ENCODE results near the gene MED16. TPM values are rescaled to one million over a fixed set of nuclear protein-coding genes. Genes with fewer than 3 reads are reported as not detected.

The MED16 gene
- total RNA-seq, 4 donors from 2014 or later: 26.3 to 50.9 (median 37.2) TPM

DNA sequence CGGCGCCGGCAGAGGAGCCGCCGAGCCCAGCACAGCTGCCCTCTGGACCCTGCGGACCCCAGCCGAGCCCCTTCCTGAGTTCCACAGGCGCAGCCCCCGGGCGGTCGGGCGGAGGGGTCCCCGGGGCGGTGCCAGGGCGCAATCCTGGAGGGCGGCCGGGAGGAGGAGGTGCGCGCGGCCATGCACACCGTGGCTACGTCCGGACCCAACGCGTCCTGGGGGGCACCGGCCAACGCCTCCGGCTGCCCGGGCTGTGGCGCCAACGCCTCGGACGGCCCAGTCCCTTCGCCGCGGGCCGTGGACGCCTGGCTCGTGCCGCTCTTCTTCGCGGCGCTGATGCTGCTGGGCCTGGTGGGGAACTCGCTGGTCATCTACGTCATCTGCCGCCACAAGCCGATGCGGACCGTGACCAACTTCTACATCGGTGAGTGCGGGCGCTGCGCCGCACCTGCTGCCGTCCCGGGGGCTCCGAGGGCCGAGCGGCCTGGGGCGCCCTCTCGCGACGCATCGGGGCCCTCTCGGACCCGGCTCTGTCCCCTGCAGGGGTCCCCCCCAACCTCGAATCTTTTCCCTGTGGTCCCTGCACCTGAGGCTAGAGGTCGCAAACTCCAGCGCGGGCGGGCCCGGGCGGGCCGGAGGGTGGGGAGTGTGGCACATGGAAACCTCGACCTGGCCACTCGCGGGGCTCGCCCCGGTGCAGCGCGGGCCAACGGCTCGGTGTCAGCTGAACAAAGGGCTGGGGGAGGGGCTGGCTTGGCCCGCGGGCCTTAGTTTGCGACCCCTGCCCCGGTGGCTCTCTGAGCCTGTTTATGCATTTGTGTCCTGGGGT lies 24.6 kb upstream of the MED16 start, which contains the start of gene KISS1R:
KISS1R (plus strand) TSS at position 11 of the 829 bp plus-strand sequence; CDS start at position 181, 170 bp downstream.
- no peaks in the 10 kb centered on the region for H3K36me3 ChIP-seq
- intact Hi-C loops (cut with DNase I): no loop called here
- H3K9me3 ChIP-seq: no peaks in the 10 kb centered on the region
- no peak for DNase-seq (ENCODE audit: extremely low spot score)
- WGBS: no CpG with 5 or more reads among the region's 87 CpGs
- no peak within 1 kb of the TSS for H3K27ac ChIP-seq (replicated peaks in 1 of 4)
- peak within 1 kb of the TSS; percentile 30 to 52 (median 43) for H3K4me3 ChIP-seq
- H3K27me3 ChIP-seq: peaks cover 3 to 54% (median 48%) of the 10 kb centered on the region in 4 donors
- H3K4me1 ChIP-seq: peaks cover 34 to 64% (median 57%) of the 10 kb centered on the region in 4 donors
- no peak for TF ChIP-seq POLR2A (IDR thresholded peaks at IDR 0.05; ENCODE audit: low read depth)
- TF ChIP-seq, protein P1, sequence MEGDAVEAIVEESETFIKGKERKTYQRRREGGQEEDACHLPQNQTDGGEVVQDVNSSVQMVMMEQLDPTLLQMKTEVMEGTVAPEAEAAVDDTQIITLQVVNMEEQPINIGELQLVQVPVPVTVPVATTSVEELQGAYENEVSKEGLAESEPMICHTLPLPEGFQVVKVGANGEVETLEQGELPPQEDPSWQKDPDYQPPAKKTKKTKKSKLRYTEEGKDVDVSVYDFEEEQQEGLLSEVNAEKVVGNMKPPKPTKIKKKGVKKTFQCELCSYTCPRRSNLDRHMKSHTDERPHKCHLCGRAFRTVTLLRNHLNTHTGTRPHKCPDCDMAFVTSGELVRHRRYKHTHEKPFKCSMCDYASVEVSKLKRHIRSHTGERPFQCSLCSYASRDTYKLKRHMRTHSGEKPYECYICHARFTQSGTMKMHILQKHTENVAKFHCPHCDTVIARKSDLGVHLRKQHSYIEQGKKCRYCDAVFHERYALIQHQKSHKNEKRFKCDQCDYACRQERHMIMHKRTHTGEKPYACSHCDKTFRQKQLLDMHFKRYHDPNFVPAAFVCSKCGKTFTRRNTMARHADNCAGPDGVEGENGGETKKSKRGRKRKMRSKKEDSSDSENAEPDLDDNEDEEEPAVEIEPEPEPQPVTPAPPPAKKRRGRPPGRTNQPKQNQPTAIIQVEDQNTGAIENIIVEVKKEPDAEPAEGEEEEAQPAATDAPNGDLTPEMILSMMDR (IDR thresholded peaks at IDR 0.05): peak; percentile 24 to 32 (median 27)

DNA sequence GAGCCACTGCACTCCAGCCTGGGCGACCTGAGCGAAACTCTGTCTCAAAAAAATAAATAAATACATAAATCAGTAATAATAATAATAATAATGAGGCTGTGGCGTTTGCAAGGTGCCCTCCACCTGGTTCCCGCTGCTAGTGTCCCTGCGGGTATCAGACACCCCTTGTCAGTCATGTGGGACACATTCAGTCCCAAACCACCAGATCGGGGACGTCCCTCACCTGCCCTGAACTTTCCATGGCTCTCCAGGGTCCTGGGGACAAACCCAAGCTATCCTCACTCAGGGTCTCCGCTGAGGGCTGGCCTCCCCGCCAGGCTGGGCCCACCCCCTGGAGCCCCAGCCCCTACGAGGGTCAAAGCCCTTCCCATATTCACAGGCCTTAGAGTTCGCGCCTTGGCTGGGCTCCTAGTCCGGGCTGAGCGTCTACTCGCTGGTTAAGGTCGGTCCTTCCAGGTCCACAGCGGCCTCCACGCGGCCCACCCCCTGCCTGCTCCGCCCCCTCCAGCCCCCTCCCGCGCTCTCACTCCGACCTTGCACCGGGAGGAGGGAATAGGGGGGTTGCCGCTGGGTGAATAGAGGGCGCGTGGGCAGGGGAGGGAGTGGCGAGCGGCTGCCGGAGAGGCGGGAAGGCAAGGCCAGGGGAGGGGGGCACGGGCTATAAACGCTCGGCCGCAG lies 23.8 kb upstream of the MED16 start:
- Histone ChIP-seq H3K4me3 (peak overlapping the region; percentile 30 to 52 (median 43)), H3K9me3 (no peaks in the 10 kb centered on the region), H3K36me3 (no peaks in the 10 kb centered on the region), H3K4me1 (peaks cover 34 to 69% (median 59%) of the 10 kb centered on the region in 4 donors), H3K27ac (replicated peaks in 1 of 4) (no peak overlapping the region), H3K27me3 (peaks cover 3 to 54% (median 48%) of the 10 kb centered on the region in 4 donors)
- intact Hi-C loops (cut with DNase I): no loop called here
- TF ChIP-seq POLR2AphosphoS5 (IDR thresholded peaks at IDR 0.05): no peak
- TF ChIP-seq POLR2A (IDR thresholded peaks at IDR 0.05; ENCODE audit: low read depth): no peak
- TF ChIP-seq EP300 (IDR thresholded peaks at IDR 0.05): no peak
- TF ChIP-seq, protein P1 (IDR thresholded peaks at IDR 0.05): no peak
- DNase-seq (ENCODE audit: extremely low spot score): no peak
- WGBS: 20% methylated on average over 30 of the region's 35 CpGs

DNA sequence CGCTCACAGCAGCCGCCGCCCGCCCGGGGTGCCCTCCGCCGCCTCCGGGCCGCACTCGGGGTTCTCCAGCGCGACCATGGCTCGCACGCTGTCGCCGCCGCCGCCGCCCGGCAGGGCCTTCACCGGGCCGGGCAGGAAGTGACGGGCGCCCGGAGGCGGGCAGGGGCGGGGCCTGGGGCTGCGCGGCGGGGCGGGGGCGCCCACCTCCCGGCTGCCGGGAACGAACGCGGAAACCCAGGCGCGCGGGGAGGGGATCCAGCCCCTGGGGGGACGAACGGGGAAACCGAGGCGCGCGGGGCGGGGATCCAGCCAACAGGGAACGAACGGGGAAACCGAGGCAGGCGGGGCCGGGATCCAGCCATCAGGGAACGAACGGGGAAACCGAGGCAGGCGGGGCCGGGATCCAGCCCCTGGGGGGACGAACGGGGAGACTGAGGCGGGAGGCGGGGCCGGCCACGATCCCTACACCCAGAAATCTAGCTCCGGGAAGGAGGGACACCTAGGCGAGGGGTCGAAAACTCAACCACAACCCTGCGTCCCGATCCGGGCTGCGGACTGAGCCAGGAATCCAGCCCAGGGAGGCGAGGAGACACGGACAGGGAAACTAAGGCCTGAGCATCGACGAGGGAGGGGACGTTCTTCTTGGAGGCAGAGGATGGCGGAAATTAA lies 20.2 kb upstream of the MED16 start, which contains the start of gene R3HDM4:
R3HDM4 (minus strand) TSS at position 140 of the 669 bp plus-strand sequence; CDS start at position 78, 62 bp downstream.
- no peak for DNase-seq (ENCODE audit: extremely low spot score)
- Histone ChIP-seq H3K4me3 (peak within 1 kb of the TSS; percentile 77 to 94 (median 89)), H3K36me3 (peaks cover 0 to 4% (median 0%) of the 10 kb centered on the region in 4 donors), H3K27me3 (peaks cover 0 to 21% (median 15%) of the 10 kb centered on the region in 4 donors), H3K27ac (replicated peaks in 1 of 4) (peak within 1 kb of the TSS; percentile 83 to 94 (median 90)), H3K4me1 (peaks cover 19 to 52% (median 48%) of the 10 kb centered on the region in 4 donors), H3K9me3 (no peaks in the 10 kb centered on the region)
- TF ChIP-seq EP300 (IDR thresholded peaks at IDR 0.05) (no peak), POLR2AphosphoS5 (IDR thresholded peaks at IDR 0.05) (peak; percentile 75 to 85), POLR2A (IDR thresholded peaks at IDR 0.05; ENCODE audit: low read depth) (peak; percentile 49)
- intact Hi-C loops (cut with DNase I): no loop called here
- WGBS: under 1% methylated on average over 43 of the region's 76 CpGs

DNA sequence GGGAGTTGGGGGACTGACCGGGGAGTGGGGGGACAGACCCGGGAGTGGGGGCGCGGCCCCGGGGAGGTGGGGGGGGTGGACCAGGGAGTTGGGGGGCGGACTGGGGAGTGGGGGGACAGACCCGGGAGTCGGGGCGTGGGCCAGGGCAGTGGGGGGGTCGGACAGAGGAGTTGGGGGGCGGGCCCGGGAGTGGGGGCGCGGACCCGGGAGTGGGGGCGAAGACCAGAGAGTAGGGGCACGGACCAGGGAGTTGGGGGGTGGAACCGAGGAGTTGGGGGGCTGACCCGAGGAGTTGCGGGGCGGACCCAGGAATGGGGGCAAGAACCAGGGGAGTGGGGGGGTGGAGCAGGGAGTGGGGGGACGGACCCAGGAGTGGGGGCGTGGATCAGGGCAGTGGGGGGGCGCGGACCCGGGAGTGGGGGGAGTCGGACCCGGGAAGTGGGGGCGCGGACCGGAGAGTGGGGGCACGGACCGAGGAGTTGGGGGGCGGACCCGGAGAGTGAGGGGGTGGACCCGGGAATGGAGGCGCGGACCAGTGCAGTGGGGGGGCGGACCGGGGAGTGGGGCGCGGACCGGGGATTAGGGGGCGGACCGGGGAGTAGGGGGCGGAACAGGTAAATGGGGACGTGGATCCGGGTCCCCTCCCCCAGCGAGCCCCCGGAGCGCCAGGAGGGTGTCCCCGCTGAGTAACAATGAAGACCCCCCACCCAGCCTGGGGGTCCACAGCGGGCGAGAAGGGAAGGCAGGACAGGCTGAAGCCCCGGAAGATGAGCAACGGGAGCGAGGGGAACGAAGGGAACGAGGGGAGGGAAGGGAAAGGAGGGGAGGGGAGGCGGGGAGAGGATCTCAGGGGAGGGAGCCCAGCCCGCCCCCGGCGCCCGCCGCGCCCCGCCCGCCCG lies 19.4 kb upstream of the MED16 start:
- intact Hi-C loops (cut with DNase I): no loop called here

More for the DNA sequence above, 19.4 kb upstream of the MED16 start:
- peaks cover 0 to 4% (median 0%) of the 10 kb centered on the region in 4 donors for H3K36me3 ChIP-seq
- peaks cover 12 to 44% (median 40%) of the 10 kb centered on the region in 4 donors for H3K4me1 ChIP-seq
- TF ChIP-seq POLR2AphosphoS5 (IDR thresholded peaks at IDR 0.05) (no peak), EP300 (IDR thresholded peaks at IDR 0.05) (no peak), POLR2A (IDR thresholded peaks at IDR 0.05; ENCODE audit: low read depth) (no peak)
- TF ChIP-seq, protein P1 (IDR thresholded peaks at IDR 0.05): no peak
- peaks cover 0 to 13% (median 8%) of the 10 kb centered on the region in 4 donors for H3K27me3 ChIP-seq
- under 1% methylated on average over 30 of the region's 69 CpGs for WGBS
- H3K4me3 ChIP-seq: peak overlapping the region; percentile 77 to 94 (median 89)
- H3K9me3 ChIP-seq: no peaks in the 10 kb centered on the region
- H3K27ac ChIP-seq (replicated peaks in 1 of 4): peak overlapping the region; percentile 79 to 94 (median 90)
- no peak for DNase-seq (ENCODE audit: extremely low spot score)
